Measurements from ENCODE around the gene ATG2A.
A peak's percentile ranks its signal among the peaks of the same experiment; 100 is the strongest.

The ATG2A gene

DNA sequence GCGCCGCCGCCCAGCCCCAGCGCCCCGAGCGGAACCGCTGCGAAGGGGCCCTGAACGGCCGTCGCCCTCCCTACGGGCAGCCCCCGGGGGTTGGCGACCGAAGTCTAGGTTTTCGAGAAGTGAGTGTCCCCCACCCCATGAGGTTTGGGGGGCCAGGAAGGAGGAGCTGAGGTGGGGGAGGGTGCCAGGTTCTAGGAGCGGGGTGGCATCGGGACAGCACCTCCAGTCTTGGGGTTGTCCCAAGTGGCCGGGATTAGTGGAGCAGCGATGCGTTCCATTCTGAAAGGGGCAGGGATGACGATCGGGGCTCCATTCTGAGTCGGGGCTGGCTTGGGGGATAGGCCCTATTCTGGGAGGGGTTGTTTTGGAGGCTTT lies 7.9 kb upstream of the ATG2A start:
- no peak for DNase-seq (ENCODE audit: insufficient read length, low spot score)

GRCh38 chr11:64923944-64924909 lies 7.2 kb upstream of the ATG2A start, which contains the start of gene PPP2R5B:
Gene PPP2R5B, plus strand, starts transcription at chr11:64924689. Its CDS starts 1,046 bp downstream, at chr11:64925735.
- peak; percentile 77 for FAIRE-seq
- DNase-seq (ENCODE audit: insufficient read length, low spot score): peak; percentile 98
- TF ChIP-seq, protein P1, sequence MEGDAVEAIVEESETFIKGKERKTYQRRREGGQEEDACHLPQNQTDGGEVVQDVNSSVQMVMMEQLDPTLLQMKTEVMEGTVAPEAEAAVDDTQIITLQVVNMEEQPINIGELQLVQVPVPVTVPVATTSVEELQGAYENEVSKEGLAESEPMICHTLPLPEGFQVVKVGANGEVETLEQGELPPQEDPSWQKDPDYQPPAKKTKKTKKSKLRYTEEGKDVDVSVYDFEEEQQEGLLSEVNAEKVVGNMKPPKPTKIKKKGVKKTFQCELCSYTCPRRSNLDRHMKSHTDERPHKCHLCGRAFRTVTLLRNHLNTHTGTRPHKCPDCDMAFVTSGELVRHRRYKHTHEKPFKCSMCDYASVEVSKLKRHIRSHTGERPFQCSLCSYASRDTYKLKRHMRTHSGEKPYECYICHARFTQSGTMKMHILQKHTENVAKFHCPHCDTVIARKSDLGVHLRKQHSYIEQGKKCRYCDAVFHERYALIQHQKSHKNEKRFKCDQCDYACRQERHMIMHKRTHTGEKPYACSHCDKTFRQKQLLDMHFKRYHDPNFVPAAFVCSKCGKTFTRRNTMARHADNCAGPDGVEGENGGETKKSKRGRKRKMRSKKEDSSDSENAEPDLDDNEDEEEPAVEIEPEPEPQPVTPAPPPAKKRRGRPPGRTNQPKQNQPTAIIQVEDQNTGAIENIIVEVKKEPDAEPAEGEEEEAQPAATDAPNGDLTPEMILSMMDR (IDR thresholded peaks at IDR 0.05; ENCODE audit: insufficient read depth, missing control alignments): no peak

More for the DNA sequence above, 7.9 kb upstream of the ATG2A start:
- FAIRE-seq: no peak
- TF ChIP-seq, protein P1 (IDR thresholded peaks at IDR 0.05; ENCODE audit: insufficient read depth, missing control alignments): no peak

DNA sequence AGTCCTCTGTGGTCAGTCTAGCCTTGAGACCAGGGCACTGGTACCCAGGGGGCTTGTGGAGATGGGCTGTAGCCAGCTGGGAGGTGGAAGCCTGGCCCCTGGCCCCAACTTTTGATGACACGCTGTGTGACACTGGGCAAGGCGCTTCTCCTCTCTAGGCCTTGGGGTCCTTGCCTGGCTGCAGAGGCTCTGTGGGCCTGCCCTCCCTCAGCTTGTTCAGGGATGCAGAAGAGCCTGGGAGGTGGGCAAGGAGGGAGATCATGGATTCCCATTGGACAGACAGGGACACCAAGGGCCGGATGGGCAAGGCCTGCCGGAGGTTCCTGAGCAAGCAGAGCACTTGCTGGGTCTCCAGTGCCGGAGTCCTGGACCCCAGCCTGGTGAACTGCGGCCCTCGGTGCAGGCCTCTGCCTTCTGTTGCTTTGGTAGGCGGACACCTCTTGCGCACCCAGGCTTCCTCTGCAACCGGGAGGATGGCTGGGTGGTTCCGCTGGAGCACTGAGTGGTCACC lies 6.2 kb upstream of the ATG2A start:
- TF ChIP-seq, protein P1 (IDR thresholded peaks at IDR 0.05; ENCODE audit: insufficient read depth, missing control alignments): no peak
- DNase-seq (ENCODE audit: insufficient read length, low spot score): no peak
- no peak for FAIRE-seq

GRCh38 chr11:64921384-64921783 lies 4.4 kb upstream of the ATG2A start:
- TF ChIP-seq, protein P1 (IDR thresholded peaks at IDR 0.05; ENCODE audit: insufficient read depth, missing control alignments): no peak
- DNase-seq (ENCODE audit: insufficient read length, low spot score) (no peak), FAIRE-seq (no peak)

- FAIRE-seq (no peak), DNase-seq (ENCODE audit: insufficient read length, low spot score) (no peak)
- TF ChIP-seq, protein P1 (IDR thresholded peaks at IDR 0.05; ENCODE audit: insufficient read depth, missing control alignments): no peak
Measured at GRCh38 chr11:64920124-64920523, 3.1 kb upstream of the ATG2A start.

GRCh38 chr11:64919627-64920026 lies 2.6 kb upstream of the ATG2A start:
- no peak for FAIRE-seq

More at GRCh38 chr11:64919627-64920026, 2.6 kb upstream of the ATG2A start:
- TF ChIP-seq, protein P1 (IDR thresholded peaks at IDR 0.05; ENCODE audit: insufficient read depth, missing control alignments): no peak
- DNase-seq (ENCODE audit: insufficient read length, low spot score): no peak
